DMS153 treated with DMSO at 0.1 percent for 48 hours (cell line): ENCODE data around the gene MARF1.
"Not testable (repeated sequence)": the region's sequence is repeated elsewhere in the genome, so short reads cannot be mapped to it uniquely, and the experiment has no call there.

Source experiments
- DNase-seq: peaks from one replicate; lab custom pipeline; 2025; ENCODE audit not compliant: unreplicated experiment; lab: John Stamatoyannopoulos, UW

MARF1 gene

DNA sequence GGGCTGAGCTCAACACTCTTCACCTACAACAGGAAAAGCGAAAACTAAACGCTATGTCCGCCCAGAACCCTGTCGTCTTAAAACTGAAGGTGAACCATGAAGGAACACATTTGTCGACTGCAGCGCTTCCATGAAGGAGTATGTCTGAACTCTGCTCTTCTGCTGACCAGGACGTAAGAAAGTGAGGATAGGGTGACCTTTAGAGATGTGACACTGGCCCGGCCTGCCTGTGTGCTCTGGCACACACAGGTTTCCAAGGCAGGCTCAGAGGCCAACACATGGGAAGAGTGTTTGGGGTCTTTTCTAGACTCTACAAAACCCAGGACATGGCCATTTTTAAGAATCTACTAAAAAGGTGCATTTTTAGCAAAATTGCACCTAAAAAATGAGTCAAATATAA, 21.1 kb downstream of the MARF1 start:
- DNase-seq: no peak

DNA sequence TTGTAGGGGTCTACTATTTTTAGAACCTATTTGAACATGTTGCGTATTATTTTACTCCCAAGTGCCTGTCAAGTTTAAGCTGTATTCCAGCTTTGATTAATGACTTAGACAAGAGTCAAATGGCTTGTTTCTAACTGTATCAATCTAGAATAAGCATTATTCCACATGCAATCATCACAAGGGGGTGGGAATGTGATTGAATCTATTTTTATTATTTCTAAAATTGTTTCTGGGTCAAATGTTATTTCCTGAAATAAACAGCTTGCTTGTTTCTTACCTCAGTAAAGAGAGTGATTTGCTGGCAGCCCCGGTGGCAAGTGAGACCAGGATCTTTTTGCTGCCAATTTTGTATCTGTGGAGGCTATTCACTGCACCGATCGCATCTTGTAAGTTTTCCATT, 21.5 kb downstream of the MARF1 start:
- no peak for DNase-seq

DNA sequence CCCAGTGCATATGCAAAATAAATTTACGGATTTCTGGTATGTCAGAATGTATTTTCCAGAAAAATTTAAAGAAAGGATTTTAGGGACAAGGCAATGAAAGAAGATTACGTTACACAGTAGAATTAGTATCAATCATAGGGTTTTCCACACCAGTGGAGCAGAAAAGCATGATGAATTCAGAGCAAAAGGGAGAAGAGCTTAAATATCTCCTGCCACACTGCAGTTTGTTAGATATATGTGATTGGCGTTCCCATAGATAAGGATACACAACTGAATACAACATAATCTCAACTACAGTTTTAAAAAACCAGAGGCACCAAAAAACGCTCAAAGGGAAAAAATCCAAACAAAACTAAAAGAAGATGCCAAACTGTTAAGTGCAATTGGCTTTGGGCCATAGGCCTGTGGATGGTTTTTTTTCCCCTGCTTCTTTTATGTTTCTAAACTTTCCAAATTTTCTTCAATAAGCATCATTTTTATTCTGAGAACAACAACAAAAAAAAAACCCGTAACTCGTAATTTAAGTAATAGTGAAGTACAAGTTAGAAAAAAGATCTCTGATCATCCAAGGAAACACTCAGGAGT, 22.3 kb downstream of the MARF1 start:
- DNase-seq: no peak

DNA sequence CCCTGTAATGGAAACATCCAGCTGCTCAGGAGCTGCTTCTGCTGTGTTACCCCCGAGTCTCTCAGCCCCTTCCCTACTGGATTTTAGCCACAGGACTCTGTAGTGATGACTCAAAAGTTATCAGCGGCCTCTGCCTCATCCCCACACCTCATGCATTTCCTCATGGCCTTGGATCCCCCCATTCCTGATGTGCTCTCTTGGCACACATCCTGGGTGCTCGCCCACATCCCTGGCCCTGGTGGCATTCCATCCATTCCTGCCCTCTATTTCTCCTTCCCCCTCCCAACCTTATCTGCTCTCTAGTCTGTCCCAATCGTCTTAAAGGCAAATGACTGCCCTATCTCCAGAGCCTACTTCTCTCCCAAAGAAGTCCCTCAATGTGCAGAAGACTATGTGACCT, 24.6 kb downstream of the MARF1 start:
- no peak for DNase-seq

GRCh38 chr16:15617901-15618300, 25.1 kb downstream of the MARF1 start:
- DNase-seq: no peak

GRCh38 chr16:15616475-15617165, 26.3 kb downstream of the MARF1 start:
- no peak for DNase-seq

DNA sequence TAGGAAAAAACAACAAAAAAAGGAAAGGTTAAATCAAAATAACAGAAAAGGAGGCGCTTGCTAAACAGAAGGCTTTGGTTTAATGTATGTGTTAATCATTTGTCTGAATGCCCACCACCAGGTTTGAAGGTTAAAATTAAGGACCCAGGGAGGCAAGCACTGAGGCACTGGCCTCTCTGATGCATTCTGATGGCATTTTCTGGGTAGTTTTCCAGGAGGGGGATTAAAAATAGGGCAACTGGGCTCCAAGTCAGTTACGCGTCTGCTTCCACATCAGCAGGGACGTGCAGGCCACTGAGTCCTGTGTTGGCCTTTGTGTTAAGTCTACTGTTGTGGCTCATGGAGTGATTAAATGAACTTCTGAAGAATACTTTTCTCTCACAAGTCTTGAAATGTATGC, 26.9 kb downstream of the MARF1 start:
- DNase-seq: no peak

- no peak for DNase-seq
Measured at GRCh38 chr16:15613676-15614075, 29.3 kb downstream of the MARF1 start.

- DNase-seq: no peak
Measured at GRCh38 chr16:15611610-15612009, 31.3 kb downstream of the MARF1 start.

GRCh38 chr16:15610369-15610871, 32.5 kb downstream of the MARF1 start:
- no peak for DNase-seq

GRCh38 chr16:15609286-15609649, 33.7 kb downstream of the MARF1 start:
- DNase-seq: no peak

GRCh38 chr16:15608398-15609285, 34.3 kb downstream of the MARF1 start:
- no peak for DNase-seq

- no peak for DNase-seq
Measured at GRCh38 chr16:15607700-15608396, 35.1 kb downstream of the MARF1 start.

GRCh38 chr16:15607221-15607699, 35.7 kb downstream of the MARF1 start:
- not testable (repeated sequence) for DNase-seq

- DNase-seq: no peak
Measured at GRCh38 chr16:15606518-15607220, 36.3 kb downstream of the MARF1 start.

GRCh38 chr16:15605839-15606517, 37.0 kb downstream of the MARF1 start:
- DNase-seq: peak; percentile 57

DNA sequence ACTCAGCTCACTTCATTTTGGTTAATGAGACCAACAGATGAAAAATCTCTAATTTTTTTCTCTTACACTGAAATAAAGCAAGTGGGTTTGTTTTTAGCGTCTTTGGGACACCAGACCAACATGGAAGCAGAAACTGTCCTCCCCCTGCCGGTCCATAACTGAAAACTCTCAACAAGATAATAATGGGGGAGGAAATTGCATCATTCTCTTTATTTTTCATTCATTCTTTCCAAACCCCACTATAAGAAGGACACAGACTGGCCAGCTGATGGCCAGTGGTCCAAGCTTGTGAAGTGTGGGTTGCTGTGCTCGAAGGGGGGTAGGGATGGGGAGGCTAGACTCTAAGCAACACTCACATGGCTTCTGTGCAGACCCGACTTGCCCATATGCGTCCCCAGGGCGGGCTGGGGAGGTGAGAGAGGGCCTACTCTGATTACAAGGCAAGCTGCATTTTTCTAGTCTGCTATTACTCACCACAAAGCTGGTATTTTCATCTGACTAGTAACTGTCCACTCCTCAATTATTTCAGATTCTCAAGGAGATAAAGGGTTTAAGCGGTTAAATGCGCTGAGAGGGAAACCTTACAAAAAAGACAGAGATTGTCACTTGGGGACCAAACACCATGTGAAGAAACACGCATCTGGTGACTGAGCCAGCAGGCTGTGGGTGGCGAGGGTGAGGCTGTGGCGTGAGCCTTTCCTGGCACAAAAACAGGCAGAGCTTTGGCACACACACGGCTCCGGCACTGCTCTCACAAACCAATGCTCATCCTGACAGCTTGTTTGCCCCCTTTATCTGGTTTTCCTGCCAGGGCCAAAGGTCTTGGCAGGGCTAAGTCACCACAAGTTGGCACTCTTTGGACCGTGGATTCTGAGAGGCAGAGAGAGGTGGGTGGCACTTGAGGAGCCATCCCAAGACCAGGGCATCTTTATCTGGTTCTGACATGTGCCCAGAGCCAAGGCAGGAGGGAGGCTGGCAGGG, 38.2 kb downstream of the MARF1 start:
- DNase-seq: no peak

DNA sequence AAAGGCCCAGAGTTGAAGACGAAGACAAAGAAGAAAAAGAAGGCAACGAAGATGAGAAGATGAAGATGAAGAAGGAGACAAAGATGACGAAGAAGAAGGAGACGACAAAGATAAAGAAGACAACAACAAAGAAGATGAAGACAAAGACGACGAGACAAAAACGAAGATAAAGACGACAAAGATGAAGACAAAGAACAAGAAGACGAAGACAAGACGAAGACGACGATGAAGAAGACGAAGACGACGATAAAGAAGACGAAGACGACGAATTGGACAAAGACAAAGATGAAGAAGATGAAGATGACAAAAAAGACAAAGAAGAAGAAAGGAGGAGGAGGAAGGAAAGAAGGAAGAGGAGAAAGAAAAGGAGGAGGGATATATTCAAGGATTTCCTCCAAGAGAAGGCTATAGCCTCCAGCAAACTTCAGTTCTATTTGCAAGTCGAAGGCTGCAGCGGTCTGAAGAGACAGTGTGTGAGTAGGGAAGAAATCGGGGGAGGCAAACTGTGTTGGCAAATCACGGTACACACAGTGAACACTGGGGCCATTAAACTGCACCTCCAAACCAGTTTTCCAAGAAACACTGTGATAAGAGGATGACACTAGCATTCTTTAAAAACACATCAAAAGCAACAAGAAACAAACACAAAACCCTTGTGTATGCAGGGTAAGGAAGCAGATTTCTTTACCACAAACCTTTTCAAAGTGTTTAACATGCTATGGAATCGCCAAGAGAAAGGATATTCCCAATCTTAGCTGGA, 40.5 kb downstream of the MARF1 start:
- DNase-seq: no peak
